Smooth muscle cell of the pulmonary artery (primary cell): ENCODE results near the gene AMPD1. TPM values are rescaled to one million over a fixed set of nuclear protein-coding genes. Genes with fewer than 3 reads are reported as not detected.

Source experiments
- total RNA-seq: library from RNA; depleted of rRNA; stranded (reverse); fragments of >200 nt; gene quantifications from 2 replicates; pipeline ENCODE4 v1.2.3, GENCODE V29; 2014

AMPD1 gene
- not detected in 2 replicates for total RNA-seq

GRCh38 chr1:114695430-114696058, at the start of gene AMPD1:
AMPD1 (minus strand) TSS chr1:114695546; CDS start chr1:114695471, 75 bp downstream.

GRCh38 chr1:114716304-114717170, 21.2 kb upstream of the AMPD1 start, which contains the start of gene NRAS:
NRAS (minus strand) TSS chr1:114716771; CDS start chr1:114716160, 611 bp downstream.

GRCh38 chr1:114669562-114670082, 25.7 kb downstream of the AMPD1 start, which contains the start of gene DENND2C:
DENND2C (minus strand) TSS chr1:114670049; CDS start chr1:114625984, 44,065 bp downstream.

Other genes starting within 250 kb of the AMPD1 start
- gene TRIM33, start 184.3 kb downstream of the AMPD1 start, total RNA-seq, result 28.6 and 48.2 TPM in 2 replicates
- gene BCAS2, start 113.9 kb downstream of the AMPD1 start, total RNA-seq, result 33.8 and 37.0 TPM in 2 replicates
- gene DENND2C, start 25.5 kb downstream of the AMPD1 start, total RNA-seq, result 2.0 and 3.0 TPM in 2 replicates
- 37.6 and 41.7 TPM in 2 replicates for gene NRAS, start 21.2 kb upstream of the AMPD1 start, total RNA-seq
- 1,004 and 1,694 TPM in 2 replicates for gene CSDE1, start 62.4 kb upstream of the AMPD1 start, total RNA-seq
- gene SIKE1, start 85.1 kb upstream of the AMPD1 start, total RNA-seq, result 68.0 and 83.4 TPM in 2 replicates
- gene SYCP1, start 159.3 kb upstream of the AMPD1 start, total RNA-seq, result not detected in 2 replicates